Coronary artery (tissue), 2 donors: ENCODE measurements around the gene FGF23.

Source experiments
- DNase-seq: peaks from one replicate; pipeline ENCODE4 v3.0.0-alpha.2; 2017; ENCODE audit warnings: low spot score
- H3K27ac ChIP-seq, 2 donors: fragments of 200-600 bp; sonication (generic); one replicate each; pipeline ENCODE4 v1.5.1; 2016 to 2019
- H3K4me3 ChIP-seq: fragments of 200-600 bp; sonication (generic); 2 replicates; pipeline ENCODE4 v1.5.1; 2016; ENCODE audit warnings: mild to moderate bottlenecking, moderate library complexity
- CTCF ChIP-seq: fragments of 200-600 bp; sonication (generic); IDR thresholded peaks from one replicate; pipeline ENCODE4 v1.5.1; 2019; ENCODE audit warnings: antibody characterized with exemption

The FGF23 gene

DNA sequence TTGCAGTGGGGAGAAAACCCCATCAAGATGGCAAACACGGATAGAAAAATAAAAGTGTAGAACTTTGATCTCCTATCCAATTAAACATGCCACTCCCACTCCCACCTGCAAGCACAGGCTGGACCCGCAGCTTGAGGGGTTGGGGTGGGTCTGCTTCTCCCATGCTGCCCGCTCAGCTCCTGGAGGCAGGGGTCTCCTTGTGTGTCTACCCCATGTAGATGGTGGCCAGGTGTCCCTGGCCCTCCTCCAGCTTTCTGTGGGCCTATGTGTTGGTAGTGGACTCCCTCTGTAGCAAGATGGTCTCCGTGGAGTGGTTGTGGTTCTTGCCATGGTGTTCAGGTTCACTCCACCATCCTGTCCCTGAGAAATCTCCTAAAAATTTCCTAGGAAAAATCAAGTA, 23.5 kb upstream of the FGF23 start:
- Histone ChIP-seq H3K4me3 (no peak overlapping the region), H3K27ac (no peak overlapping the region)
- no peak for TF ChIP-seq CTCF
- DNase-seq: peak; percentile 55

DNA sequence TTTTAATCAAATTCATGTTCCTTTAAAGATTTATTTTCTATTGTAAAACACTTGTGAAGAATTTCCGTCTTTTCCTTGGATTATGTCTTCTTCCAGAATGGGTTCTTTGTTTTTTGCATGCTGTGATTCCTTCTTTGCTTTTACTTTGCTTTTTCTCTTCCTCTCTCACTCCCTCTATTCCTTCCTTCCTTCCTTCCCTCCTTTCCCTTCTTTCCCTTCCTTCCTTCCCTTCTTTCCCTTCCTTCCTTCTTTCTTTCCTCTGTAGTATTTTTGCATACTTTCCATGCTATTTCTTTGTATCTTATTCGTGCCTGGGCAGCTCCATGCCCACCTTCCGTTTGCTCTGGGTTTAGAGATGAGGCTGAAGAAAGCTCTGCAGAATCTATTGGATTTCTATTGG, 21.6 kb upstream of the FGF23 start:
- TF ChIP-seq CTCF: no peak
- no peak overlapping the region for H3K4me3 ChIP-seq

DNA sequence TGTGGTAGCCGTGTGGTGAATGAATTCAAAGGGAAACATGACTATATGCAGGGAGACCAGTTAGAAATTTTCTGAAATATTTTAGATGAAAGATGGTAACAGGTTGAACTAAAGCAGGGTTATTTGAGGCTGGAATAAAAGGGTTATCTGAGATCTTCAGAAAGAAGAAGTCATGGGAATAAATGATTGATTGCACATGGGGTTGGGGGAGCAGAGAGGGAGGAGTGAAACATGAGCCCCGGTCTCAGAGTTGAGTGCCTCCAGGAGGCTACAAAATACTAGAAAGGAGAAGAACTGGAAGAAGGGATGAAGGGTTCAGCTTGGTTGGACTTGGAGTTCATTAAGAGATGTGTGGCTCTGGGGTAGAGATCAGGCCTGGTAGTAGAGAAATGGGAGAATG, 16.3 kb upstream of the FGF23 start:
- Histone ChIP-seq H3K27ac (no peak overlapping the region), H3K4me3 (no peak overlapping the region)
- TF ChIP-seq CTCF: no peak
- no peak for DNase-seq

More for the DNA sequence above, 21.6 kb upstream of the FGF23 start:
- no peak overlapping the region for H3K27ac ChIP-seq
- no peak for DNase-seq

GRCh38 chr12:4393211-4393610, 13.7 kb upstream of the FGF23 start:
- Histone ChIP-seq H3K27ac (no peak overlapping the region), H3K4me3 (no peak overlapping the region)
- no peak for DNase-seq
- TF ChIP-seq CTCF: no peak

DNA sequence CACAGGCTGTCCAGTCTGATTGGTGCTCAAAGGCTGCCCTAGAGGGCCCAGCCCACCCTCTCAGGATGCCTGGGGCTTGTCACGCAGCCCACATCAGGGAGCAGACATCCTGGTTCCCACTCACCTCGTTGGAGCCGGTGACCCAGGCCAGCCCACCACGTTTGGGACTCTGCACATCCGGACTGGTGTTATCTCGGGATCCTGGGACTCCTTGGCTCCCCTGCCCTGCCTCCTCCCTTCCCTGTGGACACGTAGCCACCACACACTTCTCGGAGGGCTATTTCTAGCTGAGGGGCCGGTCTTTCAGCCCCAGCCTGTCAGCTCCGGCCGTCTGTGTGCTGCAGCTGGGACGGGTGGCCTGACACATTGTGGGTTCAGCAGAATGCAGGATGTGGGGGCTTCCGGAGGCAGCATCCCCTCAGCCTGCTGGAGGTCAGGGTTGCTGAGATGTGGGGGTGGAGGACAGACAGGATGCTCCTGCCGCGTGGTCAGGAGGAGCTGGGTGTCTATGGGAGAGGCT, 12.8 kb upstream of the FGF23 start:
- no peak for DNase-seq

GRCh38 chr12:4388662-4389061, 9.2 kb upstream of the FGF23 start:
- Histone ChIP-seq H3K27ac (no peak overlapping the region), H3K4me3 (no peak overlapping the region)
- no peak for DNase-seq
- no peak for TF ChIP-seq CTCF

More for the DNA sequence above, 12.8 kb upstream of the FGF23 start:
- TF ChIP-seq CTCF: no peak
- H3K4me3 ChIP-seq: no peak overlapping the region
- no peak overlapping the region for H3K27ac ChIP-seq

- no peak overlapping the region for H3K4me3 ChIP-seq
- TF ChIP-seq CTCF: no peak
- H3K27ac ChIP-seq: no peak overlapping the region
- DNase-seq: no peak
Observed at GRCh38 chr12:4388032-4388431, 8.5 kb upstream of the FGF23 start.
